IMR-90 (cell line): ENCODE measurements around the gene DOCK10. TPM values are rescaled to one million over a fixed set of nuclear protein-coding genes. Genes with fewer than 3 reads are reported as not detected.

Source experiments
- ATAC-seq: fragments of 200-7000 bp; cut with Tn5 transposase; 2 replicates; pipeline ENCODE4 v1.9.1; 2020; ENCODE audit warnings: low read depth, mild to moderate bottlenecking, moderate library complexity
- BruUV-seq: library from RNA; stranded (reverse); fragments of 400-500 nt; replicated peaks from 2 replicates; lab custom pipeline; 2021; lab: Mats Ljungman, UMichigan
- CTCF ChIA-PET: fragments of 300-600 bp; formaldehyde crosslinking; extraction: SDS; loops from one replicate; lab custom pipeline; 2021; ENCODE audit warnings: antibody characterized with exemption; lab: Yijun Ruan, JAX
- POLR2A ChIA-PET: fragments of 300-600 bp; sonication (Branson Sonifier 250); formaldehyde crosslinking; loops from one replicate; lab custom pipeline; 2022; ENCODE audit warnings: antibody characterized with exemption; ENCODE audit not compliant: unreplicated experiment; lab: Charles Lee
- DNase-seq: peaks from one replicate; pipeline ENCODE4 v3.0.0; 2013
- H2AFZ ChIP-seq: replicated peaks from 2 replicates; pipeline ENCODE3; 2013; ENCODE audit warnings: low read length, mild to moderate bottlenecking; ENCODE audit not compliant: poor library complexity
- H2AK5ac ChIP-seq: 2 replicates; pipeline ENCODE4 v1.6.1; 2013; ENCODE audit warnings: low read depth, low read length, inconsistent platforms
- H2AK9ac ChIP-seq: replicated peaks from 2 replicates; pipeline ENCODE3; 2013; ENCODE audit warnings: mild to moderate bottlenecking, low read depth, low read length, moderate library complexity; ENCODE audit not compliant: poor library complexity
- H2BK120ac ChIP-seq: 2 replicates; pipeline ENCODE4 v1.6.1; 2013; ENCODE audit warnings: low read depth, low read length, inconsistent platforms
- H2BK15ac ChIP-seq: 3 replicates; pipeline ENCODE4 v1.6.1; 2013; ENCODE audit warnings: low read depth, low read length, inconsistent platforms
- H2BK20ac ChIP-seq: 2 replicates; pipeline ENCODE4 v1.6.1; 2013; ENCODE audit warnings: low read depth, mild to moderate bottlenecking, inconsistent platforms, low read length, moderate library complexity
- H2BK5ac ChIP-seq: 2 replicates; pipeline ENCODE4 v1.6.1; 2013; ENCODE audit warnings: mild to moderate bottlenecking, low read depth, low read length, inconsistent platforms; ENCODE audit not compliant: poor library complexity, severe bottlenecking
- H3K14ac ChIP-seq: replicated peaks from 2 replicates; pipeline ENCODE4 v1.6.1; 2013; ENCODE audit warnings: low read depth, low read length, inconsistent platforms
- H3K18ac ChIP-seq: 2 replicates; pipeline ENCODE4 v1.6.1; 2013; ENCODE audit warnings: low read depth, low read length, control low read depth
- H3K23ac ChIP-seq: 2 replicates; pipeline ENCODE4 v1.6.1; 2013; ENCODE audit warnings: low read depth, low read length, inconsistent platforms
- H3K27ac ChIP-seq: 2 replicates; pipeline ENCODE4 v1.5.1; 2013; ENCODE audit warnings: mild to moderate bottlenecking, control low read depth, low read length; ENCODE audit not compliant: insufficient read depth
- H3K27me3 ChIP-seq: 2 replicates; pipeline ENCODE4 v1.6.1; 2013; ENCODE audit warnings: low read length; ENCODE audit not compliant: control insufficient read depth, insufficient read depth
- H3K36me3 ChIP-seq: 2 replicates; pipeline ENCODE4 v1.6.1; 2013; ENCODE audit warnings: low read length, mixed read lengths; ENCODE audit not compliant: control insufficient read depth, insufficient read depth
- H3K4ac ChIP-seq: 2 replicates; pipeline ENCODE4 v1.6.1; 2013; ENCODE audit warnings: low read depth, low read length, inconsistent platforms
- H3K4me1 ChIP-seq: 2 replicates; pipeline ENCODE4 v1.6.1; 2013; ENCODE audit warnings: low read length, mixed read lengths; ENCODE audit not compliant: control insufficient read depth, insufficient read depth
- H3K4me2 ChIP-seq: 2 replicates; pipeline ENCODE4 v1.6.1; 2013; ENCODE audit warnings: low read depth, mild to moderate bottlenecking, control low read depth, low read length, moderate library complexity
- H3K4me3 ChIP-seq: 2 replicates; pipeline ENCODE4 v1.5.1; 2013; ENCODE audit warnings: low read depth, mild to moderate bottlenecking, control low read depth, low read length, moderate library complexity; ENCODE audit not compliant: insufficient read depth
- H3K56ac ChIP-seq: 2 replicates; pipeline ENCODE4 v1.6.1; 2013; ENCODE audit warnings: low read length, inconsistent platforms; ENCODE audit not compliant: insufficient read depth; ENCODE audit errors: extremely low read depth
- H3K79me1 ChIP-seq, 2 experiments: 2 replicates each; pipeline ENCODE4 v1.6.1; 2013; ENCODE audit warnings: low read length in 2 of 2, inconsistent platforms in 1 of 2, low read depth in 1 of 2
- H3K9ac ChIP-seq: 2 replicates; pipeline ENCODE4 v1.6.1; 2013; ENCODE audit warnings: low read depth, low read length, control low read depth
- H3K9me1 ChIP-seq: 2 replicates; pipeline ENCODE4 v1.6.1; 2013; ENCODE audit warnings: low read length, inconsistent platforms; ENCODE audit not compliant: insufficient read depth
- H3K9me3 ChIP-seq: 2 replicates; pipeline ENCODE4 v1.6.1; 2013; ENCODE audit warnings: low read length; ENCODE audit not compliant: control insufficient read depth, insufficient read depth
- H4K20me1 ChIP-seq: 2 replicates; pipeline ENCODE4 v1.6.1; 2013; ENCODE audit warnings: low read length, inconsistent platforms; ENCODE audit not compliant: insufficient read depth
- H4K5ac ChIP-seq: 2 replicates; pipeline ENCODE4 v1.6.1; 2013; ENCODE audit warnings: mild to moderate bottlenecking, low read depth, low read length, control low read depth
- H4K8ac ChIP-seq, 2 experiments: 2 replicates each; pipeline ENCODE4 v1.6.1; 2013; ENCODE audit warnings: low read depth in 2 of 2, low read length in 2 of 2, control low read depth in 1 of 2, inconsistent platforms in 1 of 2
- H4K91ac ChIP-seq: 2 replicates; pipeline ENCODE4 v1.6.1; 2013; ENCODE audit warnings: low read depth, low read length, inconsistent platforms; ENCODE audit not compliant: insufficient read depth
- BHLHE40 ChIP-seq: fragments of 150-350 bp; IDR thresholded peaks from 2 replicates; pipeline ENCODE4 v1.6.1; 2016; ENCODE audit warnings: mild to moderate bottlenecking, low read depth, low read length
- CEBPB ChIP-seq: IDR thresholded peaks from 2 replicates; pipeline ENCODE4 v1.6.1; 2012; ENCODE audit warnings: low read depth, low read length, improper control_type of control experiment
- CHD1 ChIP-seq: IDR thresholded peaks from 2 replicates; pipeline ENCODE4 v1.6.1; 2012; ENCODE audit warnings: low read depth, low read length, improper control_type of control experiment
- FOS ChIP-seq: fragments of 150-350 bp; IDR thresholded peaks from 2 replicates; pipeline ENCODE4 v1.6.1; 2016; ENCODE audit warnings: low read depth, low read length
- MAFK ChIP-seq: IDR thresholded peaks from 2 replicates; pipeline ENCODE4 v1.6.1; 2012; ENCODE audit warnings: low read depth, low read length, improper control_type of control experiment
- MAZ ChIP-seq: IDR thresholded peaks from 2 replicates; pipeline ENCODE4 v1.6.1; 2012; ENCODE audit warnings: low read depth, mild to moderate bottlenecking, low read length, improper control_type of control experiment, moderate library complexity, borderline replicate concordance
- MXI1 ChIP-seq: IDR thresholded peaks from 2 replicates; pipeline ENCODE4 v1.6.1; 2012; ENCODE audit warnings: low read depth, mild to moderate bottlenecking, low read length, moderate library complexity, borderline replicate concordance
- POLR2A ChIP-seq: IDR thresholded peaks from 2 replicates; pipeline ENCODE4 v1.6.1; 2012; ENCODE audit warnings: mild to moderate bottlenecking, low read depth, low read length
- RAD21 ChIP-seq: IDR thresholded peaks from 2 replicates; pipeline ENCODE4 v1.6.1; 2012; ENCODE audit warnings: low read length, improper control_type of control experiment
- RCOR1 ChIP-seq: IDR thresholded peaks from 2 replicates; pipeline ENCODE4 v1.6.1; 2012; ENCODE audit warnings: mild to moderate bottlenecking, low read length, improper control_type of control experiment; ENCODE audit not compliant: insufficient replicate concordance
- SMC3 ChIP-seq: fragments of 150-350 bp; IDR thresholded peaks from 2 replicates; pipeline ENCODE4 v1.6.1; 2016; ENCODE audit warnings: low read depth, mild to moderate bottlenecking, antibody characterized with exemption, low read length, moderate library complexity
- WGBS, 2 experiments: methylation state at CpG; one replicate each; pipeline versions ENCODE4 v1.1.5 to v1.1.7; 2013; ENCODE audit warnings: missing lambda C conversion rate in 2 of 2; ENCODE audit not compliant: insufficient read length in 1 of 2; ENCODE audit errors: extremely low coverage in 2 of 2; 5-methylcytosine and 5-hydroxymethylcytosine counted together
- dilution Hi-C: fragments of 300-500 bp; cut with HindIII; formaldehyde crosslinking; loops from one replicate; pipeline ENCODE4 v1.14.3; 2018; ENCODE audit warnings: low sequenced_read_pairs; ENCODE audit not compliant: unreplicated experiment
- in situ Hi-C: fragments of 300-500 bp; cut with MboI; formaldehyde crosslinking; loops from 3 replicates; pipeline ENCODE4 v1.14.3; 2019; ENCODE audit warnings: low sequenced_read_pairs, inconsistent platforms, mixed read lengths
- intact Hi-C: fragments of 100-400 bp; cut with micrococcal nuclease; formaldehyde crosslinking; loops from 2 replicates; pipeline ENCODE4 v1.10.0; 2022
- polyA plus RNA-seq, 3 experiments: library from polyadenylated mRNA; depleted of rRNA; stranded (reverse); fragments of >200 nt; gene quantifications; 2 replicates each; pipeline ENCODE4 v1.2.3, GENCODE V29; 2012; ENCODE audit warnings: low replicate concordance in 1 of 3
- total RNA-seq: library from RNA; depleted of rRNA; stranded (reverse); fragments of >200 nt; gene quantifications from 2 replicates; pipeline ENCODE4 v1.2.3, GENCODE V29; 2012
- TF ChIP-seq, protein P1 (sequence below): conservative IDR thresholded peaks from 2 replicates; pipeline ENCODE4 v1.5.1; 2012; ENCODE audit warnings: mild to moderate bottlenecking, low read depth, low read length, improper control_type of control experiment
- TF ChIP-seq, protein P2 (sequence below): fragments of 150-350 bp; IDR thresholded peaks from 2 replicates; pipeline ENCODE4 v1.6.1; 2017; ENCODE audit warnings: mild to moderate bottlenecking, antibody characterized with exemption, low read length, low read depth

DOCK10 gene
- total and polyA plus RNA-seq, 2 of the 4 experiments (the other 2 are of a cell fraction): 58.6 to 75.3 TPM

DNA sequence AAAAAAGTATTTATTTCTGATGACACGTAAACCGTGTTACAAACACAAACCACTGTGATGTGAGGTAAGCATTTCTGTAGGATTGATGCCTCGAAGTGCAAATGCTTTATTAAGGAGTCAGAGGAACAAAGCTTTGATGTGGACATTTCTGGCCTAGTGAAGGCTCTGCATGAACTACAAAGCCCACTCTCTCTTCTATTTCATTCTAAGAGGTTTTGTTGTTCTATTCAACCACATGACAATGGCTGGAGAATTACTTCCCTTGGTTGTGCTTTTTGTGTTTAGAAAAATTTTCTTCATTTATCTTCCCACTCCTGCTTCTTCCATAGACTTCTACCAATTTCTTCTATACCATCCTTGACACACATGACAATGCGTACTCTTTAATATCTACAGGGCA, 200.4 kb downstream of the DOCK10 start:
- Histone ChIP-seq H2BK5ac (no peak overlapping the region), H3K56ac (no peak overlapping the region), H3K4me2 (no peak overlapping the region), H4K8ac (no peak overlapping the region), H2BK120ac (no peak overlapping the region), H3K79me1 (peaks cover 0 to 3% of the 10 kb centered on the region in 2 experiments; a peak in 2 of 4 replicates), H3K27me3 (no peaks in the 10 kb centered on the region), H3K4me3 (no peak overlapping the region), H2AFZ (no peak overlapping the region), H2BK20ac (no peak overlapping the region), H3K9me1 (peaks cover 3% of the 10 kb centered on the region; the same call in 1 of the 2 replicates), H3K27ac (no peak overlapping the region), H3K14ac (no peak overlapping the region), H3K9me3 (peaks cover 3% of the 10 kb centered on the region; the same call in 1 of the 2 replicates), H3K36me3 (no peaks in the 10 kb centered on the region; the same call in 1 of the 2 replicates), H2AK5ac (no peak overlapping the region), H2AK9ac (no peak overlapping the region), H3K4ac (no peak overlapping the region), H3K23ac (no peak overlapping the region), H4K91ac (no peak overlapping the region), H3K18ac (no peak overlapping the region), H2BK15ac (no peak overlapping the region), H3K4me1 (peaks cover 4% of the 10 kb centered on the region; the same call in 1 of the 2 replicates), H4K5ac (no peak overlapping the region), H3K9ac (no peak overlapping the region), H4K20me1 (no peaks in the 10 kb centered on the region)
- in situ Hi-C loops (no loop called here), intact Hi-C loops (no loop called here), dilution Hi-C loops (no loop called here)
- ChIA-PET CTCF (no interaction called here), POLR2A (no interaction called here)
- ATAC-seq (no peak), DNase-seq (no peak)
- no TSS peak for BruUV-seq
- no CpG with 5 or more reads among the region's 4 CpGs for WGBS, 2 experiments
- TF ChIP-seq CHD1: no peak
- no peak for TF ChIP-seq RCOR1
- no peak for TF ChIP-seq CEBPB
- TF ChIP-seq, protein P1, sequence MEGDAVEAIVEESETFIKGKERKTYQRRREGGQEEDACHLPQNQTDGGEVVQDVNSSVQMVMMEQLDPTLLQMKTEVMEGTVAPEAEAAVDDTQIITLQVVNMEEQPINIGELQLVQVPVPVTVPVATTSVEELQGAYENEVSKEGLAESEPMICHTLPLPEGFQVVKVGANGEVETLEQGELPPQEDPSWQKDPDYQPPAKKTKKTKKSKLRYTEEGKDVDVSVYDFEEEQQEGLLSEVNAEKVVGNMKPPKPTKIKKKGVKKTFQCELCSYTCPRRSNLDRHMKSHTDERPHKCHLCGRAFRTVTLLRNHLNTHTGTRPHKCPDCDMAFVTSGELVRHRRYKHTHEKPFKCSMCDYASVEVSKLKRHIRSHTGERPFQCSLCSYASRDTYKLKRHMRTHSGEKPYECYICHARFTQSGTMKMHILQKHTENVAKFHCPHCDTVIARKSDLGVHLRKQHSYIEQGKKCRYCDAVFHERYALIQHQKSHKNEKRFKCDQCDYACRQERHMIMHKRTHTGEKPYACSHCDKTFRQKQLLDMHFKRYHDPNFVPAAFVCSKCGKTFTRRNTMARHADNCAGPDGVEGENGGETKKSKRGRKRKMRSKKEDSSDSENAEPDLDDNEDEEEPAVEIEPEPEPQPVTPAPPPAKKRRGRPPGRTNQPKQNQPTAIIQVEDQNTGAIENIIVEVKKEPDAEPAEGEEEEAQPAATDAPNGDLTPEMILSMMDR: no peak
- no peak for TF ChIP-seq BHLHE40
- no peak for TF ChIP-seq MAFK
- no peak for TF ChIP-seq SMC3
- no peak for TF ChIP-seq POLR2A
- TF ChIP-seq, protein P2, sequence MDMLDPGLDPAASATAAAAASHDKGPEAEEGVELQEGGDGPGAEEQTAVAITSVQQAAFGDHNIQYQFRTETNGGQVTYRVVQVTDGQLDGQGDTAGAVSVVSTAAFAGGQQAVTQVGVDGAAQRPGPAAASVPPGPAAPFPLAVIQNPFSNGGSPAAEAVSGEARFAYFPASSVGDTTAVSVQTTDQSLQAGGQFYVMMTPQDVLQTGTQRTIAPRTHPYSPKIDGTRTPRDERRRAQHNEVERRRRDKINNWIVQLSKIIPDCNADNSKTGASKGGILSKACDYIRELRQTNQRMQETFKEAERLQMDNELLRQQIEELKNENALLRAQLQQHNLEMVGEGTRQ: no peak
- no peak for TF ChIP-seq RAD21
- no peak for TF ChIP-seq MXI1
- no peak for TF ChIP-seq MAZ
- no peak for TF ChIP-seq FOS
